DMS114 treated with DMSO at 0.1 percent for 48 hours (cell line): Measurements from ENCODE around the gene RRBP1.

Source experiments
- DNase-seq: peaks from one replicate; lab custom pipeline; 2025; ENCODE audit not compliant: unreplicated experiment; lab: John Stamatoyannopoulos, UW

The RRBP1 gene

DNA sequence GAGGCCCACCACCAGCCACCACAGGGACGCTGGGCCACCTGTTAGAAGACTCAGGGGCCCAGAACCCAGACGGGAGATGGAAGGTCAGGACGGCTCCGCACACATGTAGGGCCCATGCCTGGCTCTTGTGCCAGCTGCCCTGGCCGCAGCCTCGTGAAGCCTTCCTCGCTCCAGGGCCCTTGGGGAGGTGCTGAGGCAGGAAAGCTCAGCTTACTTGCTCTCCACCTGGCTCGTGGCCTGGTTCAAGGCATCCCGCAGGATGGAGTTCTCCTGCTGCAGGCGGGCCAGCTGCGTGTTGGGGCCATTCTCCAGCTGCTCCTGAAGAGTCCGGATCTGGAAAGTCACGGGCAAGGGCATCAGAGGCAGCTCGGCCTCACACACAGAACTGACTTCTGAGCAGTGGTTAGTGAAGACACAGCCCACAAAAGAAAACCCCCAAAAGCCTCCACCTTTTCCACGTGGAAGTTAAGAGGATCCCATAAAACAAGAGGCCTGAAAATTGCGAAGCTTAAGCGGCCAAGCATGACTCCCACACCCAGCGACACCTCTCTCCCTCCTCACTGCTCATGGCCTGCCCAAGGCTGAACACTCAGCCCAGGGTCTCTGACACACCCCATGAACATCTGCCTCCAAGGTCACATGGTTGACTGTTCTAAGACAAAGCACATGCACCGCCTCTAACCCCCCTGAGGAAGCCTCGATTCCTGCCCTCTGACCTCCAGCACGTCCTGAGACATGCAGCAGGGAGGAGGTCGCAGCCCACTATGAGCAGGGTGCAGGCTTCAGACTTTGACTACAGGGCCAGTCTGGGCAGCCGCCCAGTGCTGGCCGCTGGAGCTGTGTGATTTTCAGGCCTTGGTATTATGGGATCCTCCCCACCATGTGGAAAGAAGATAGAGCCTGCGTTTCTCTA lies 46.5 kb downstream of the RRBP1 start:
- DNase-seq: no peak

DNA sequence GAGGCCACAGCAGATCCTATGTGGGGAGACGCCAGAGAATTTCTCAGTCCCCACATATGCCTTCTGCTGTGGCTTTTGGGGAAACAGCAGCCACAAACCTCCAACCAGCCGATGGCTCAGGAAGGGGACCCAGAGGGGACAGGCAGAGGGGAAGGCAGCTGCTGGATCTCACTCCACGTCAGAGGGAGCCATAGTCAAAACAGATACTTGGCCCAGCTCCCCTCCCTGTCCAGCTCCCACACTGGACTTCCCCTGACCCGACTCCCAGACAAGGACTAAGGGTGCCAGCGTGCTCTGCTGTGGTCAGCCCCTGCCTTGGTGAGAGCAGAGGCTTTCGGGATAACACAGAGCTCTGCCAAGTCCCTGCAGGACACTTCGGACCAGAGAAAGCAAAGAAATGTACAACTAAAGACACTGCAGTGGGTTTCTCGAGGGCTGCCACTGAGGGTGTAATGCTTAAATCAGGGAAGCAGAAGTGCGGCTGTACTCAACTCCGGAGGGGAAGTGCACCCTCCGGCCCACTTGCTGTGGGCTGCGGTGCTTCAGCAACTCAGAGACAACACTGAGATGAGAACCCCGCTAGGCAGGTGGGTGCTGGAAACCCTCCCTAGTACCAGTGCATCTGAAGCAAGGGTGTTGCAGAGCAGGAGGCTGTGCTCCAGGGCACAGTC lies 47.2 kb downstream of the RRBP1 start:
- DNase-seq: no peak

DNA sequence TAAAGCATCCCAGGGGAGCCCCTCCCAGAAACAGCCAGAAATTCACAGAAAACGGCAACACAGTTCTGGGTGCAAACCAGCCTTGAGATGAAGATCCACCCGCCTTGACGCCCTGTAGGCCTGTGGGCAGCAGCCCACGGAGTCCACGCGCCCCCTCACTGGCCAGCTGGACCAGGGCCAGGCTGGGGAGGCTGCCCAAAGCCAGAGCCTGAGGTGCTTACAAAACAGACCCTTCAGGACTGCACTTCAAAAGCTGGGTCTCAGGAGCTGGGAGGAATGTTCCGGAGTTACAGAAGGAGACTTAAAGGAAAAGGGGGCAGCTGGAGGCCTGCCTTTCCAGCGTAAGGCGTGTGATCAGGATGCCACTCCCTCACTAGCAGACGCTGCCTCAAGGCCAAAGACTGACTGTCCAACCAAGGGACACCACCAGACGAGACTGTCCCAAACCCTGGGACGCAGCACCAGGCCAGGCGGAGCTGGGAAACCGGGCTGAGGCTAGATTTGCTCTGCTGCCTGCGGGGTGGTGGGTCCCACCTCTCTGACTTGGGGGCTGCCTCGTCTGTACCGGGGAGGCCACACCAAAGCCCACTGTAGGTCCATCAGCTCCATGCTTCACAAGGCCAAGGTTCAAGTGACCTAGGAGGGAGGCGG lies 48.1 kb downstream of the RRBP1 start:
- no peak for DNase-seq

DNA sequence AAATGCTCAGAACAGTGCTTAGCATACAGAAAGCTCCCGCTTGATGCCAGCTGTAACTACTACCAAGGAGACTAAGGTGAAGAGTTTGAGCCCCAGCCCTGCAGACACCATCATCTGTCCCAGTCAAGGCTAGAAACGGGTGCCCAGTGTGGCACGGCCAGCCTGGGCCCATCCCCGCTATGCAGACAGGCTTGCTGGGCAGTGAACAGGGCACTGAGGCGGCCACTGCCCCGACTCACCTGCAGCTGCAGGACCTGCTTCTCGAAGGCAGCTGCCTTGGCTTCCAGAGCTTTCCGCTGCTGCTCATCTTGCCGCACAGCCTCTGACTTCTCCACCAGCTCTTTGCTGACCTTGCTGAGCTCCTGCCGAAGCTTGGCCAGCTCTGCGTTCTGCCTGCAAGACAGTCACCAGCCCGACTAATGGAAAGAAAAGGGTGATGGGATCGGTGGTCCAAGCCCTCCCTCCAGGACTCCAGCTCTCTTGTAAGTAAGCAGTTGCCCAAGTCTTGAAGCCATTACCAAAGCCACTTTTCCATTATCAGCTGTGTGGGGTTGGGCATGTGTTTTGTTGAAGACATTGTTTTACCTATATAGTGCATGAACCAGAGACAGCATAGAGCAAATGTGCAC lies 48.7 kb downstream of the RRBP1 start:
- DNase-seq: no peak

DNA sequence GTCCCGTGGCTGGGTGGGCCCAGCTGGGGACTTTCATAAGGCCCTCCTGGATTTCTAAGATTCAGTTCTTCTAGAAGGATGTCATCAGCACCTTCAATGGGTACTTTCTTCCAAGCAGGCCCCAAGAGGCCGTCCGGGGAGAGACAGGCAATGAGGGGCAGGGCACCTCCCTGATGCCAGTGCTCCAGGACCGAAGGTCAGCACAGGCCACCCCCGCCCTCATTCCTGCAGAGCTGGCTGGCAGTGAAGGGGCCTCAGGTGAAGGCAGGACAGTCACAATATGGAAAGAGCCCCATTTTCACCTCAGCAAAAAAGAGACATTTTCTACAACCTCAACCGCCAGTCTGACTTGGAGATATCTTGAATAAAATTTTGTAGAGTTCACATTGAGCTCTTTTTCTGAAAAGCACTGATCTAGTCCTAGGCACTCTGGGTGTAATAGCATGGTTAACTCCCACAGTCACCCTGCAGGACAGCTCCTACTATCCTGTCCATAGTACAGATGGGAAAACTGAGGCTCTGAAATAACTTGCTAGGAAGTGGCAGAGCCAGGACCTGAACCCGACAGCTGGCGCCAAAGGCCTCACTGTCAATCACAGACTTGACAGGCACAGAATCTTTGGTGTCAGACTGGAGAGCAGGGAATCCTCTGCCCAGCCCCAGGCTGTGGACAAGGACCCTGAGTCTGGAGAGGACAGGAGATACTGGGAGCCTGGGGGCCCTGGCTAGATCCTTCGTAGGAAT lies 50.3 kb downstream of the RRBP1 start:
- no peak for DNase-seq

DNA sequence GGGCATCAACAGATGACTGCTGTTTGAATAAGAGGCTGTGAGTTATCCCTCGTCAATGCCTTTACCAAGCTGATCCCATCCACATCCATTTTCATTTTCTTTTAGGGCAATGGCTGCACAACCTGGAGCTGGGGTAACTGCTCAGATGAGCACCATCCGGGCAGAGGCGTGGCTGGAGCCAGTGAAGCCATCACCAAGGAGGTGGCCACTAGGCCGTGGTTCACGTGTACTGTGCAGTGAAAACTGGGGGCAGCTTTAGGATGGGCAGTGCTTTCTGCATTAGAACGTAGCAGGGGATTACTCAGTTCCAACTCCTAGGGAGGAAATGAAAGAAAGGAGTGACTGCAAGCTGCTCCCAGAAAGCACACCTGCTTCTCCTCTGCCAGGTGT lies 51.2 kb downstream of the RRBP1 start:
- DNase-seq: no peak

DNA sequence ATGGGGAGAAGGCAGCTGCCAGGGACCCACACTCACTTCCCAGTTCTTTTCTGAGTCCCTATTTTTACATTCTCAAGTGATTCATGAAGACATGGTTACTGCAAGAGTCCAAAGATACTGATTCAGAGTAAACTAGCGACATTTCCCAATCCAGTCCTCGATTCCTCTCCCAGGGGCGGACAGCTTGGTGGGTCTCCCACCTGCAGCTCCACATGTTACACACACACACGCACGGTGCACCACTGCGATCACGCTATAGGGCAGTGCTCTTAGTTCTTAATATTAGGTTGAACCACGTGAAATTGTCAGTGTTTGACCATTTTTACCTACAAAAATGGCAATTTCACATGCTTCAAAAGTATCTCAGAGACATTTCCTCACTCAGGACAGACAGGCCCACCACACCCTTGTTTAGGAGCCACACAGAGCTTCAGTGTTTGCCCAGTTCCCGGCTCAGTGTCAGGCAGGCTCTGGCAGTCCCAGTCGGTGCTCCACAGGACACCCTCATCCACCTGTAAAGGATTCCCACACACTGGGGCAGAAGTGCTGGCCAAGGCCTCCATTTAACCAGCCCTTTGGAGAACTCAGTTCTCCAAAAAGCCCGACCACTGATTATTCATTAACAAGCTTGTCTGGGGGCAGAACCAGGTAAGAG lies 51.8 kb downstream of the RRBP1 start:
- DNase-seq: no peak

DNA sequence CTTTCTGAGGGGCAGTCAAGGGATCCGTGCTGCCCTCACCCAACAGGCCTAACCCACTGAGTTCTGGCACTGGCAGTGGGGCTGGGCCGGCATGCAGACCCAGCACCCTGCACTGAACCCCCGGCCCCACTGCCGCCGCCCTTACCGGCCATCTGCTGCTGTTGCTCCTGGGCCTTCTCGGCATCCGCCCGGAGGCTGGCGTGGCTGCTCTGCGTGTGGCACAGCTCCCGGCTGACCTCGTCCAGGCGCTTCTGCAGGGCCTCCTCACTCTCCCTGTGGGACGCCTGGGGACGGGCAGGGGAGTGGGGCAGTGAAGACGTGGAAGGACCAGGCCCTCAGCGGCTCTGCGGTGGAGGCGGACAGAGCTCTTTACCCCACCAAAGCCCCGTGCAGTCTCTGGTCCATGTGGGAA lies 52.4 kb downstream of the RRBP1 start:
- no peak for DNase-seq

DNA sequence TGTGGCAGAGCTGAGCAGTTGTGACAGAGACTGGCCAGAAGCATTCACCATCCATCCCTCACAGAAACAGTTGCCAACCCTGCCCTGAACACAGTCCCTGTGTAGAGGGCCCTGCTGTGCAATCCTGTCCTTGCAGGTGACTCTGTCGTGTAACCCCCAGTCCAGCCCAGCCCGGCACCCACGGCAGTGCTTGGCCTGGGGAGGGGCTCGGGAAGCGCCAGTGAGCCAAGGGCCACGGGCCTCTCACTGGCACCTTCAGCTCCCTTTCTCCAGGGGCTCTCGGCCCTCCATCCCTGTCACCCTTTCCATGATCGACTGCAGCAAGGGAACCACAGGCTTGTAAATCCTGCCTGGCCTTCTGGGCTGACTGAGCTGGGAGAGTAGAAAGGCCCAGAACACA lies 53.0 kb downstream of the RRBP1 start:
- no peak for DNase-seq

DNA sequence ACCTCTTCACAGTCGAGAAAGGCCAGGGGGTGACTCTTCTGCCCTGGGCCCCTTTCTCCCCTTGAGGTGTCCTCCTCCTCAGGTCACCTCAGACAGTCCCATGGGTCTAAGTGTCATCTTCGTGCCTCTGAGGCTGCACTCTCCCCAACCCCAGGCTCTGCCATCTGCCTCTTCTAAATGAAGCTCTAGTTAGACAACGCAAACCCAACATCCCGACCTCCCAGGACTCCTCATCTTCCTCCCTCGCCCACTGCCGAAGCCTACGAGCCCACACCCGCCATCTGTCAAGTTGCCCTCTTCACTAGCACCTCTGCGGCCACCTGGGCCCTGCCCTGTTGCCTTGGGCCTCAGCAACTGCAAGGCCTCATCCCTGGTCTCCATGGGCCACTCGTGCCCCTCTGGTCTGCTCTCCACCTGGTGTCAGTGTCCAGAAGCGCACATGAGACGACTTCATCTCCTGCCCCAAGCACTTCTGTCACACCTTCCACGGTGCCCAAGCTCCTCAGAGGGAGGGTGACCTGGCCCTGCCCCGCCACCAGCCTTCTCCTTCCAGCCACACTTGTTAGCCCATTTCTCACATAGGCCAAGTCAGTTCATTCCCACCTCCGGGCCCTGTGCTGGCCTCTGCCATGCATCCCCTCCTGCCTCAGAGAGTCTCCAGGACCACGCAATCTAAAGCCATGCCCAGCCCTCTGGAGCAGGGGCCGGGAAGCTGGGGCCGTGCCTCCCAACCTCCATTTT lies 53.8 kb downstream of the RRBP1 start:
- no peak for DNase-seq

DNA sequence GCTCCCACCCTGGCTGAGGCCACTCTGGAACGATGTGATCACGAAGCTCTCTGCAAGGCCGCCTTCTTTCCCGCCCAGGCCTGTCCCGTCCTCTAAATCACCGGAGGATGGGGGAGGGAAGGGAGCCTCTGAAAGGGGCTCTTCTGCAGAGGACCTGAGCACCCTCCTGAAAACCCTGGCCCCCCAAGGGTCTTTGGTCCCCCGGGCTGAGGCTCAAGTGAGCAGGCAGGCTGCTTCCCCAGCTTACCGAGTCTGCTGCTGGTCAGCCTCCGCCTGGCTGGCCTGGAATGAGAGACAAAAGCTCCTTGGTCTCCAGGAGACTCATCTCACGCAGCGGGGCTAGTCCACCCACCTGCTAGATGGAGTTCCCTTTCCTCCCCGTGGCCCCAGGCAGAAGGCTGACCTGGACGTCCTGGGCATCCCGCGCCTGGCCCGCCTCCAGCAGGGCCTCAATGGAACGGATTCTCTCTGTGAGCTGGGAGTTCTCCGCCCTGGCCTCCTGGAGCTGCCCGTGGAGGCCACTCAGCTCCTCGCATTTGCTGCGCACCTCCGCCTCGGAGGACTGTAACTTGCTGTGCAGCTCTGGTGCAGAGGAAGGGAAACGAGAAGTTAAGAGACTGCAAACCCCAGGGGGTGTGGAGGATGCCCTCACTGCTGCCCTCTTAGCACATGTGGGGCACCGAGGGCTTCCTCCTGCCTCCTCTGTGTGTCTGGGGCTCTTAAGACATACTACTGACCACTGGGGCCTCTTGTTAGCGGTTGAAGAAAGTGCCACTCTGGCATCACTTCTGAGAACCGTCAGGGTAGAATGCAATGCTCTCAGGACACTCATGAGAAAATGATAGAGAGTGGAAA lies 54.7 kb downstream of the RRBP1 start:
- DNase-seq: no peak

DNA sequence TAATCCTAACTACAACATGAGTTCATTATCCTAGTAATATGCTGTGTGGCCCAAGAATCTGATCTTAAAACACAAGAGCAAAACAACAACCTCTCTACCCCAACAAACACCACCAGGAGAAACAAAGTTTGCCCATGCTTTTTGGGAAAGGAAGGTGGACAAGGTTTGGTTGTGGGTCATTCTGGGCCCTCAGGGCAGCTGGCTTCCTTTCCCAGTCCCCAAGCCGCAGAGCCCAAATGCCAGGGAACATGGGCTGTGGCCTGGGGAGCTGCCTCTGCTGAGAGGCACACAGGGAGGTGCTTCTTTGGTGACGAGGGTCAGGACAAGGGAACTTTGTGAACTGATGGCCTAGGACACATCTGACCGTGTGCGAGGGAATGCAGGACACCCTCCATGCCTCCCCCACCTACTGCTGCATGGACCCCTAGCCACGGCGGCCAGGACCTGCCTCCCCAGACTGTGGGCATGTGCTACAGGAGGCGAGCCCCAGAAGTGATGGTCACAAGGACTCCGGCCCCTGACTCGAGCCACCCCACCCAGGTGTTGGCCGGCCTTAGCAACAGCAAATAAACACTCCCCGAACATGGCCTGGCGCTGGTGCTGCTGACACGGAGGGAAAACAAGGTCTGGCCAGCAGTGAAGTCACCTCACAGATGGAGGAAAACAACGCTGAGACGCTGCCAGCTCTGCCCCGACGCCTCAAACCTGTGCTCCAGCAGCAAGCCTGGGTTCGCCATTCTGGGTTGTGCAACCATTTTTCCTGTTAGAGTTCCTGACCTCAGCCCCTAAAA lies 55.6 kb downstream of the RRBP1 start:
- DNase-seq: no peak

DNA sequence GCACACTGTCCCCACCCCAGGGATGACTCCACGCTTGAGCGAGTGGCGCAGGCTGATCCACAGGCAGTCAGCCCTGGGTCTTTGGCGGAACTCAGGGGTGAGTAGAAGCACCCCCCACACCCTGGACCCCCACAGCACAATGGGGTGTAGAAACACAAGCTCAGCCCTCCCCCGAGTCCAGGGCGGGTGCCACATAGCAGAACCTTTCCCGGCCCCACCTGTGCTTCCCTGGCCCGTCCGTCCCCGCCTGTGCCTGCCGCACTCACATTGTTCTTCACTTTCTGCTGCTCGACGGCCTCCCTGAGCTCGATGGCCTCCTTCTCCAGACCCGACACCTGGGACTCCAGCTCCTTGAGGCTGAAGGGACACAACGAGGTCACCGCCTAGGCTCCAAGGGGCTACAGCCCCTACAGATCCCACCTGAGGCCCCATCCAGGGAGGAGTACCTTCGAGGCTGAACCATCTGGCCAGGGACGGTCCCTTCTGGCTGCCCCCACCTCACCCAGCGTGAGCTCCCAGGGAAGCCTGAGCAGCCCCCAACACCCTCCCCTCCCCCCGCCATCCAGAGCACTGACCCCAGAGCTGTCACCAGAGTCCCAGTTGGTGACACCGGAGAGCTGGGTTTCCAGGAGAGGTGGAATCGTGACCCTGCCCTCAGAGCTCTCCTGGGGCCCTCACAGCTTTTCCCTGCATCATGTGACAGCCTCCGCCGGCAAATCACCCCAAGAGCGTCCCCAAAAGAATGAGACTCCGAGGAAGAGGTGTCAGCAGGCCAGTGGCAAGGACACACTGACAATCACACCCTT lies 56.6 kb downstream of the RRBP1 start:
- no peak for DNase-seq

DNA sequence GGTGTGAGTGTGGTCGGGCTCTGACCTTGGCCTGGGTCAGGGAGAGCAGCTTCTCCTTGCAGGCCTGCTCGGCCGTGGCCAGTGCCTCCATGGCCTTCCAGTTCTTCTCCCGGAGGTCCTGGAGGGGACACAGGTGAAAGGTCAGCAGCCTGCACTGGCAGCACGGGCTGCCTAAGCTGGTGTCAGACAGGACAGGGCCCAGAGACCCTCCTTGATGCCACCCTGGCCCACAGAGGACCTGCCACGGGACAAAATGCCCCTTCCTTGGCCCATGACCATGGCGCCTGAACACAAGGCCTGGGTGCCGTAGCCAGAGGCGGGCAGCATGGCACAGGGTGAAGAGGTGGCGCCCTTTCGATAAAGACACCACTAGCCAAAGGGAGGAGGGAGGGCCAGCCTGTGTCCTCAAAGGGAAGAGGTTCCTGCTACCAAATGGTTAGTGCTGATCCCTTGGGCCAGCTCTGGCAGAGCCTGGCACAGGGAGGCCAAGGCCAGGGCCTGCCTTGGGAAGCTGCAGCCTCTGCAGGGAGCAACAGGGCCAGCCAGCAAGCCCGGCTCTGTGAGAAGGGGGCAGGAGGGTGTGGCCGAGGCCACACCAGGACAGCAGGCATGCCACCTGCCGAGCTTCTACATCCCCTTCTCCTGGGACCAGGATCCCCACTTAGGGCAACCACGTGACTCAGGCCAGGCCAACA lies 57.3 kb downstream of the RRBP1 start:
- no peak for DNase-seq

DNA sequence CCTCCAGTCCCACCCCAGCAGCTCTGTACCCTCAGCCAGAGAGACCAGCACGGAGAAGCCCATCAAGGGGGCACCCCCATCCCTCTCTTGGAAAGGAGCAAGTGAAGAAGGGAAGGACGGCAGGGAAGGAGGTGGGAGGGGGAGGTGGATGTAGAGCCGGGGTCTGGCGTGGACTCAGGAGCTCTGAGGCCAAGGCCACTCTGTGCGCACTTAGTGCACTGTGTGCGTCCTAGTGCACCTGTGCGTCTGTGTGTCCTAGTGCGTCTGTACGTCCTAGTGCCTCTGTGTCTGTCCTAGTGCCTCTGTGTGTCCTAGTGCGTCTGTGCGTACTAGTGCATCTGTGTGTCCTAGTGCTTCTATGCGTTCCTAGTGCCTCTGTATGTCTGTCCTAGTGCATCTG lies 58.0 kb downstream of the RRBP1 start:
- no peak for DNase-seq

DNA sequence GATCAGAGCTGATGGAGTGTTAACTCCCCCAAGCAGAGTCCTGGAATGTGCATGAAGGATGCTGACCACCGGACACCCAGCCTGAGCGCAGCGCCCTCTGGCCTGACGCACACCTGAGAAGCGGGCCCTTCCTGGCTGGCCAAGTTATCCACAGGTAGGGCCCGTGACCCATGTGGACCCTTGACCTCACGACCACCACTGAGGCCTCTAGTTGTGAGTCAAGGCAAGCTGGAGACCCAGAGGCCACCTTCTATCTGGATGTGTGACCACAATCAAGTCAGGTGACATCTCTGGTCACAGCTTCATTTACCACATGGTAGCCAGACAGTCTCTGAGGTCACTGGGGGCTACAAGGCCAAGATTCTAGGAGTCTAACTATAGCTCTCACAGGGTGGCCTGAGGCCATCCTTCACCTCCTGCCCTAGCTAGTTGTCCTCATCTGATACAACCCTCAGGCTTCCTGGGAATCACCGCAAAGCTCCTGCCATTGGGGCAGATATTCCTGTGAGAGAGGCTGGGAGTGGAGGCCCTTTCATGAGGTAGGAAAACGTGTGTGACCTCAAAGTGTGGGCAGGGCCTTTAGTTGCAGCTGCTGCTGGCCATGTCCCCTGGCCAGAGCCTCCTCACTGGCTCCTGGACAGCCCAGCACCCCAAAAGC lies 59.1 kb downstream of the RRBP1 start:
- no peak for DNase-seq
